Activated naive CD4-positive, alpha-beta T cell treated with anti-CD3 and anti-CD28 coated beads, Interleukin-2, amount 10 ng/mL, durations not matched to agents 7 days and 5 days (primary cell): ENCODE measurements around the gene SETSIP.
"Not testable (repeated sequence)": the region's sequence is repeated elsewhere in the genome, so short reads cannot be mapped to it uniquely, and the experiment has no call there.

Source experiments
- CTCF ChIA-PET: fragments of 350-600 bp; sonication (Branson Sonifier 250); formaldehyde crosslinking; loops from one replicate; lab custom pipeline; 2021; ENCODE audit warnings: antibody characterized with exemption; lab: Charles Lee
- DNase-seq: peaks from one replicate; pipeline ENCODE4 v3.0.0-alpha.2; 2020
- H3K27ac Mint-ChIP-seq: one replicate; pipeline ENCODE4 v1.8.0; 2021; ENCODE audit warnings: mild to moderate bottlenecking, moderate library complexity, mixed read lengths
- H3K27me3 Mint-ChIP-seq: one replicate; pipeline ENCODE4 v1.8.0; 2021; ENCODE audit warnings: mild to moderate bottlenecking, mixed read lengths
- H3K36me3 Mint-ChIP-seq: one replicate; pipeline ENCODE4 v1.8.0; 2021; ENCODE audit warnings: mixed read lengths
- H3K4me1 Mint-ChIP-seq: one replicate; pipeline ENCODE4 v1.8.0; 2021; ENCODE audit warnings: mixed read lengths
- H3K4me3 Mint-ChIP-seq: one replicate; pipeline ENCODE4 v1.8.0; 2021; ENCODE audit warnings: mild to moderate bottlenecking, moderate library complexity, mixed read lengths
- H3K9me3 Mint-ChIP-seq: one replicate; pipeline ENCODE4 v1.8.0; 2021; ENCODE audit warnings: mixed read lengths

SETSIP gene

DNA sequence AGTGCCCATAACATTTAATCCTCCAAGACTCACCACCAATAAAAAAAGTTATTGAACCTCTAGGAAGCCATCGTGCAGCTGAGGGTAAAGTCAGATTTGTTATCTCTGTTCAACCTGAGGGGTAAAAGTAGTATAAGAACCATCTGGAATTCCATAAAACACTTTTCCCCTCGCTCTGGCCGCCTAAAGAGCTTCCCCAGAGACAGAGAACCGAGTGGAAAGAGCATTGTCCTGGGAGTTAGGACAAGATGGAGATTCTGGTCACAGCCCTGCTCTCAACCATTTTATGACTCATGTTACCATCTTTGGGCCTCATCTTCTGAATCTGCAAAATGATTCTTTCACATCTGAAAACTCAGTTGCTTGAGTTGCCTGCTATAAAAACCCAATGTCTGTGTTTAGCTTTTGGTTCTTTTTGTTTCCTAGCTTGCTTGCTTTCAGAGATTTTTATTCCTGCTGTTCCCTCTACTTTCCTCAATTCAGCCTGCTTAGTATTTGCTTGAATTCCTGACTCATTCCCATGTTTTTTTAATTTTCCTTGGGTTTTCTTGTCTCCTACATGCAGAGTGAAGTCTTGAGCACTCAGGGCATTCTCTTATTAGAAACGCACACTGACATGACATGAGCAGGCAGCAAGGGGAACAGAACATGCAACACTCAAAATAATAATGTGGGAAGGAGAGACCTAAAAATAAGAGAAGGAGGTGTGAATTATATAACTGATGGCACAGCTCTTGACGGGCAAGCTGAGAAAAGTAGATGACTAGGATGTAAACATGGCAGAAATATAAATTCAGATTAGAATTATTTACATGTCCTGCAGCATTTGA, 43.7 kb downstream of the SETSIP start:
- Mint-ChIP-seq H3K36me3 (no peaks in the 10 kb centered on the region), H3K4me3 (no peak overlapping the region), H3K4me1 (peaks cover 16% of the 10 kb centered on the region), H3K27ac (no peak overlapping the region), H3K27me3 (peaks cover 45% of the 10 kb centered on the region), H3K9me3 (no peaks in the 10 kb centered on the region)
- CTCF ChIA-PET, result no interaction called here
- DNase-seq, result no peak

DNA sequence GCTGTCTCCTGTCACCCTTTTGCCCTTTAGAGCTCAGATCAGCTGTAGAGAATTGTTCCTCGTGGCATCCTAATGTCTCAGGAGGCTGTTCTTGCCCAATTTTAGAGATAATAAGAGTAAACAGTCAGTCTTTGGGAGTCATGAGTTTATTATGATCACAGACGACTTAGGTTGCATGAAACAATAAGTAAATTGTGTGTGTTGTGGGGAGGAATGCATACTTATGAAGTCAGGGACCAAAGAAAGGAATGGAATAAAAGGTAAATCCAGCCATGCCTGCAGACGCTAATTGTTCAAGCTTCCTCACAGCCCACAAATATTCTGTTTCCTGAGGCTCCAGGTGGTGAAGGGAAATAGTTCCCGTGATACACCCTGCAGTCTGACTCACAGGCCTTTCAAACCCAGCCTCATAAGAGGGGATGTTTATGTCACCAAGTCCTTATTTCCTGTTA, 44.5 kb downstream of the SETSIP start:
- peaks cover 49% of the 10 kb centered on the region for H3K27me3 Mint-ChIP-seq
- peak overlapping the region; percentile 47 for H3K4me3 Mint-ChIP-seq
- H3K36me3 Mint-ChIP-seq, result no peaks in the 10 kb centered on the region
- CTCF ChIA-PET, result no interaction called here
- peaks cover 16% of the 10 kb centered on the region for H3K4me1 Mint-ChIP-seq
- H3K27ac Mint-ChIP-seq, result no peak overlapping the region
- peak; percentile 24 for DNase-seq
- H3K9me3 Mint-ChIP-seq, result peaks cover under 1% of the 10 kb centered on the region

DNA sequence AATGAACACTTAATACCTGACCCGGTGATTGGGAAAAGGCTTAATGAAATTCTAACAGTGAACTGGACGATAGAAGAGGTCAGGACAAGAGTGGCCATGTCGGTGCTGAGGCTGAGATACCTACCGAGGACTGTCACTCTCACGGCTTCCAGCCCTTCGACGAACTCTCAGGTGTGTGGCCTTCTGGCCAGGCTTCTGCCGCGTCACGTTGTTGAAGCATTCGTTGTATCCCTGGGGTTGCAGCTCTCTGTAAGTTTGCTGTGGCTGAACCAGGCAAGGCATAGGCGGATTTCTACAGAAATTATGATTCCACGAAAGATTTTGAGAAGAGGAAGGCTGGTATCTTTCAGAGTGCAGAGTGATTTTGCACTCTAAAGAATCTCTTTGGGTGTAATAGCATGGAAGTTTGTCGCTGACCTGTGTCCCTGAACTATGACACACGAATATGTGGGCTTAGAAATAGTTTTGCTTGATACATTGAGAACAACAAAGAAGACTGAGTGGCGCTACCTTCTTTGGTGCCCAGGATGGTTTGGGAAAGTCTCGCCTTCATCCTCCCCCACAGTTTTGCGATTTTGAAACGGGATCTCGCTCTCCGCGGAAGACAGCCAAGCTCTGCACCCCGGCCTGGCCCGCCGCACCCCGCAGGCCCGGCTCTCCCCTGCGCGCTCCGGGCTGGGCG, 45.8 kb downstream of the SETSIP start:
- CTCF ChIA-PET, result no interaction called here
- DNase-seq, result no peak
- peak overlapping the region; percentile 72 for H3K4me3 Mint-ChIP-seq
- H3K27ac Mint-ChIP-seq, result no peak overlapping the region
- H3K4me1 Mint-ChIP-seq, result peaks cover 16% of the 10 kb centered on the region
- no peaks in the 10 kb centered on the region for H3K36me3 Mint-ChIP-seq
- peaks cover 47% of the 10 kb centered on the region for H3K27me3 Mint-ChIP-seq
- peaks cover 1% of the 10 kb centered on the region for H3K9me3 Mint-ChIP-seq

DNA sequence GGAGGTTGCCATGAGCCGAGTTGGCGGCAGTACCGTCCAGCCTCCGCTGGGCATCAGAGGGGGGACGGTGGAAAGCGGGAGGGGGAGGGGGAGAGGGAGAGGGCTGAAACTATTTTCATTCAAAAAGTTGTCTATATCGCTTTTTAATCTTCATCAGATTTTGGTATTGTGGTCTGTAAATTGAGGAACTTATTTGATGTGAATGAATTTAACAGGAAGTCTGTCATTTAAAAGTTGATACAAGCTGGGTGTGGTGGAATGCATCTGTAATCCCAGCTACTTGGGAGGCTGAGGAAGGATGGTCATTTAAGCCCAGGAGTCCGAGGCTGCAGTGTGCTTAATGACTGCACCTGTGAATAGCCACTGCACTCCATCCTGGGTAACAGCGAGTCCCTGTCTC, 48.4 kb downstream of the SETSIP start:
- H3K27me3 Mint-ChIP-seq, result peaks cover 47% of the 10 kb centered on the region
- CTCF ChIA-PET, result no interaction called here
- no peak overlapping the region for H3K27ac Mint-ChIP-seq
- H3K36me3 Mint-ChIP-seq, result no peaks in the 10 kb centered on the region
- peaks cover 1% of the 10 kb centered on the region for H3K9me3 Mint-ChIP-seq
- no peak overlapping the region for H3K4me3 Mint-ChIP-seq
- H3K4me1 Mint-ChIP-seq, result peaks cover 16% of the 10 kb centered on the region
- DNase-seq, result no peak

DNA sequence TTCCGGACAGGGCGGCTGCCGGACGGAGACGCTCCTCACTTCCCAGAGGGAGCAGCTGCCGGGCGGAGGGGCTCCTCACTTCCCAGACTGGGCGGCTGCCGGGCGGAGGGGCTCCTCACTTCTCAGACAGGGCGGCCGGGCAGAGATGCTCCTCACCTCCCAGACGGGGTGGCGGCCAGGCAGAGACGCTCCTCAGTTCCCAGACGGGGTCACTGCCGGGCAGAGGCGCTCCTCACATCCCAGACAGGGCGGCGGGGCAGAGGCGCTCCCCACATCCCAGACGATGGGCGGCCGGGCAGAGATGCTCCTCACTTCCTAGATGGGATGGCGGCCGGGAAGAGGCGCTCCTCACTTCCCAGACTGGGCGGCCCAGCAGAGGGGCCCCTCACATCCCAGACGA, 49.2 kb downstream of the SETSIP start:
- H3K36me3 Mint-ChIP-seq, CTCF ChIA-PET, H3K27ac Mint-ChIP-seq, H3K9me3 Mint-ChIP-seq, H3K4me3 Mint-ChIP-seq, DNase-seq: not testable (repeated sequence)
- Mint-ChIP-seq H3K27me3 (peaks cover 44% of the 10 kb centered on the region), H3K4me1 (peaks cover 15% of the 10 kb centered on the region)
